ENCODE results near the gene GULP1. TPM values are rescaled to one million over a fixed set of nuclear protein-coding genes. Genes with fewer than 3 reads are reported as not detected.
"Not testable (repeated sequence)": the region's sequence is repeated elsewhere in the genome, so short reads cannot be mapped to it uniquely, and the experiment has no call there.

Gene GULP1
- total RNA-seq, 1 donor from 2014 or later = 21.9 TPM

DNA sequence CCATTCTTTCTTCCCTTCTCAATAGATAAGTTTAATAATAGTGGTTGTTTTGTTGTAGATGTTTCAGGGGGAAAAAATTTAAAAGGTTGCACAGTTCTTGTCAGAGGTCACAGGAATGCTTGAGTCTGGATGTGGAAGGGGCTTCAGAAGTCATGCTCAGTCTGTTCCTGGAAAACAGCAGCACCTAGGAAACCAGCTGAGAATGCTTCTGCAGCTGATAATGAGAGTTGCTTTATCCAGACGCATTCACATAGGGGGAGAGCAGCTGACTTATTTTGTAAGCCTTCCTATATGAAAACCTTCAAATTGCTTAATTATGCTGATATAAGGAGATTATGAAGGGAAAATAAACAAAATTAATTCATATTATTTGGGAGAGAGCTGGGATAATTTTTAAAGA is 235.5 kb downstream of the GULP1 start:
- H3K27me3 ChIP-seq (ENCODE audit: control insufficient read depth in 3 of 3, insufficient read depth in 3 of 3, low read length in 3 of 3) = no peaks in the 10 kb centered on the region
- no peaks in the 10 kb centered on the region for H3K4me1 ChIP-seq (ENCODE audit: control insufficient read depth in 3 of 3, insufficient read depth in 3 of 3, low read length in 3 of 3)
- H3K36me3 ChIP-seq (ENCODE audit: control insufficient read depth in 3 of 3, insufficient read depth in 3 of 3, low read length in 3 of 3) = no peaks in the 10 kb centered on the region
- no peak overlapping the region for H3K27ac ChIP-seq (ENCODE audit: low read depth, low read length)
- no peaks in the 10 kb centered on the region for H3K9me3 ChIP-seq (ENCODE audit: control insufficient read depth in 3 of 3, low read length in 3 of 3)
- peak overlapping the region in 1 of 3 donors; percentile 4 for H3K9ac ChIP-seq (ENCODE audit: low read depth in 1 of 3, low read length in 3 of 3)
- H3K4me3 ChIP-seq (ENCODE audit: low read length in 3 of 3) = peak overlapping the region in 1 of 3 donors; percentile 14

DNA sequence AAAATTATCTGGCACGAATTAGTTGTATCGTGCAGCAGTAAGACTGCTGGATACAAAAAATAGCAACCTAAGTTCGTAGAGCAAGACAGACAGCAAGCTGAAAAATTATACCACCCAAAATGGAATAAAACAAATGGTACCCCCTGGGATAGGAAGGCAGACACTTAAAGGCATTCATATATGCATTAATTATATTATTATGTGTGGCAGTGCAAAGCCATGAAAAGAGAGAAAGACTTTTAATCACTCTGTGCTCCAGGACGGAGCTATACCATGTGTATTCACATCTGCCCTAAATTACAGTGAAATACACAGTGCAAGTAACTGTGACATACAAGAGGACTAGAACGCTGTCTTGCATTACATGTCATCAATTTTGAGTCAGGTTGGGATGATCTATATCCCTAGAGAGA is 235.9 kb downstream of the GULP1 start:
- H3K27ac ChIP-seq (ENCODE audit: low read depth, low read length) = no peak overlapping the region
- no peaks in the 10 kb centered on the region for H3K27me3 ChIP-seq (ENCODE audit: control insufficient read depth in 3 of 3, insufficient read depth in 3 of 3, low read length in 3 of 3)
- no peaks in the 10 kb centered on the region for H3K36me3 ChIP-seq (ENCODE audit: control insufficient read depth in 3 of 3, insufficient read depth in 3 of 3, low read length in 3 of 3)
- H3K9ac ChIP-seq (ENCODE audit: low read depth in 1 of 3, low read length in 3 of 3) = peak overlapping the region in 1 of 3 donors; percentile 4
- H3K4me1 ChIP-seq (ENCODE audit: control insufficient read depth in 3 of 3, insufficient read depth in 3 of 3, low read length in 3 of 3) = no peaks in the 10 kb centered on the region
- H3K4me3 ChIP-seq (ENCODE audit: low read length in 3 of 3) = peak overlapping the region in 1 of 3 donors; percentile 14
- no peaks in the 10 kb centered on the region for H3K9me3 ChIP-seq (ENCODE audit: control insufficient read depth in 3 of 3, low read length in 3 of 3)

DNA sequence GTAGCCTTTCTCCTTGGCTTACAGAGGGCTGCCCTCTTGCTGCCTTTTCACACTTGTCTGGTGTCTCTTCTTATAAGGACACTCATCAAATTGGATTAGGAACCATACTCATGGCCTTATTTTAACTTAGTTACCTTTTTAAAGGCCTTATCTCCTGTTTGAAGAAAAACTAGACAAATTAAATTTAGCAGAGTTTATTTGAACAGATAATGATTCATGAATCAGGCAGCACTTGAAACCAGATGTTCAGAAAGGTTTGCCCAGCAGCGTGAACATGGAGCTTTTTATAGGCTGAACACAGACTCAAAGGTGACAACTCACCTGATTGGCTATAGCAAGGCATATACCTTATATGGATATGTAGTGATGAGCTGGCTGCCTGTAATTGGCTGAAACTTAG is 238.0 kb downstream of the GULP1 start:
- H3K36me3 ChIP-seq (ENCODE audit: control insufficient read depth in 3 of 3, insufficient read depth in 3 of 3, low read length in 3 of 3) = no peaks in the 10 kb centered on the region
- H3K9me3 ChIP-seq (ENCODE audit: control insufficient read depth in 3 of 3, low read length in 3 of 3) = no peaks in the 10 kb centered on the region
- no peak overlapping the region for H3K4me3 ChIP-seq (ENCODE audit: low read length in 3 of 3)
- no peaks in the 10 kb centered on the region for H3K4me1 ChIP-seq (ENCODE audit: control insufficient read depth in 3 of 3, insufficient read depth in 3 of 3, low read length in 3 of 3)
- no peaks in the 10 kb centered on the region for H3K27me3 ChIP-seq (ENCODE audit: control insufficient read depth in 3 of 3, insufficient read depth in 3 of 3, low read length in 3 of 3)
- H3K9ac ChIP-seq (ENCODE audit: low read depth in 1 of 3, low read length in 3 of 3) = no peak overlapping the region
- H3K27ac ChIP-seq (ENCODE audit: low read depth, low read length) = no peak overlapping the region

DNA sequence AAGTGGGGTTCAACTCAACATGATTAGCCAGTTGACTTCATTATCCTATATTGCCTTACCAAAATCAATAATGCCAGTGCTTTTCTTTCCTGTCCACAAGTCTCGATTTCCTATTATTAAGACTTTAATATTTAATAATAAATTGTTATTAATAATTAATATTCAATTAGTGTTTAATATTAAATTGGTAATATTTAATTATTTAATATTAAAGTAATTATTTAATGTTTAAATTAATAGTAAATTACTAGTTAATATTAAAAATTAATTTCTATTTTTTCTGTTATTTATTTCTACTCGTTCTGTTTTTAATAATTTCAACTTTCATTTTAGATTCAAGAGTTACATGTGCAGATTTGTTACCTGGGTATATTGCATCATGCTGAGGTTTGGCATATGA is 243.2 kb downstream of the GULP1 start:
- H3K27ac ChIP-seq (ENCODE audit: low read depth, low read length) = no peak overlapping the region
- H3K27me3 ChIP-seq (ENCODE audit: control insufficient read depth in 3 of 3, insufficient read depth in 3 of 3, low read length in 3 of 3) = no peaks in the 10 kb centered on the region

DNA sequence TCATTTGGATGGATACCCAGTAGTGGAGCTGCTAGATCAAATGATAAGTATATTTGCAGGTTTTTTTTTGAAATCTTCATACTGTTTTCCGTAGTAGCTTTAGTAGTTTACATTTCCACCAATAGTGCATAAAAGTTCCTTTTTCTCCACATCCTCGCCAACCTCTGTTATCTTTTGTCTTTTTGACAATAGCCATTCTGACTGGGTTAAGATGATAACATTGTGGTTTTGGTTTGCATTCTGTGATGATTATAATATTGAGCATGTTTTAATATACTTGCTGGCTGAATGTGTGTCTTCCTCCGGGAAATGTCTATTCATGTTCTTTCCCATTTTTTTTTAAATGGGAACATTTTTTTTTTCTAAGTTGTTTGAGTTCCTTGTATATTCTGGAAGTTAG is 260.0 kb downstream of the GULP1 start:
- Histone ChIP-seq H3K27ac (ENCODE audit: low read depth, low read length) (no peak overlapping the region), H3K4me1 (ENCODE audit: control insufficient read depth in 3 of 3, insufficient read depth in 3 of 3, low read length in 3 of 3) (no peaks in the 10 kb centered on the region), H3K4me3 (ENCODE audit: low read length in 3 of 3) (no peak overlapping the region), H3K36me3 (ENCODE audit: control insufficient read depth in 3 of 3, insufficient read depth in 3 of 3, low read length in 3 of 3) (no peaks in the 10 kb centered on the region), H3K27me3 (ENCODE audit: control insufficient read depth in 3 of 3, insufficient read depth in 3 of 3, low read length in 3 of 3) (no peaks in the 10 kb centered on the region), H3K9me3 (ENCODE audit: control insufficient read depth in 3 of 3, low read length in 3 of 3) (no peaks in the 10 kb centered on the region), H3K9ac (ENCODE audit: low read depth in 1 of 3, low read length in 3 of 3) (no peak overlapping the region)

More for the DNA sequence above, 243.2 kb downstream of the GULP1 start:
- no peaks in the 10 kb centered on the region for H3K36me3 ChIP-seq (ENCODE audit: control insufficient read depth in 3 of 3, insufficient read depth in 3 of 3, low read length in 3 of 3)
- no peaks in the 10 kb centered on the region for H3K9me3 ChIP-seq (ENCODE audit: control insufficient read depth in 3 of 3, low read length in 3 of 3)
- no peak overlapping the region for H3K9ac ChIP-seq (ENCODE audit: low read depth in 1 of 3, low read length in 3 of 3)
- no peaks in the 10 kb centered on the region for H3K4me1 ChIP-seq (ENCODE audit: control insufficient read depth in 3 of 3, insufficient read depth in 3 of 3, low read length in 3 of 3)
- H3K4me3 ChIP-seq (ENCODE audit: low read length in 3 of 3) = no peak overlapping the region

DNA sequence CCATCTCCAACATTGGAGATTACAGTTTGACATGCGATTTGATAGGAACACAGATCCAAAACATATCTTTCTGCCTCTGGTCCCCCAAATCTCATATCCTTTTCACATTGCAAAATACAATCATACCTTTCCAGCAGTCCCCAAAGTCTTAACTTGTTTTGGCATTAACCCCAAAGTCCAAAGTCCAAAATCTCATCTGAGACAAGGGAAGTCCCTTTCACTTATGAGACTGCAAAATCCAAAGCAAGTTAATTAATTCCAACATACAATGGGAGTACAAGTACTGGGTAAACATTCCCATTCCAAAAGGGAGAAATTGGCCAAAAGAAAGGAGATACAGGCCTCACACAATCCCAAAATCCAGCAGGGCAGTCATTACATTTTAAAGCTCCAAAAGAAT is 265.4 kb downstream of the GULP1 start:
- H3K9me3 ChIP-seq (ENCODE audit: control insufficient read depth in 3 of 3, low read length in 3 of 3) = no peaks in the 10 kb centered on the region
- H3K27me3 ChIP-seq (ENCODE audit: control insufficient read depth in 3 of 3, insufficient read depth in 3 of 3, low read length in 3 of 3) = no peaks in the 10 kb centered on the region
- no peaks in the 10 kb centered on the region for H3K4me1 ChIP-seq (ENCODE audit: control insufficient read depth in 3 of 3, insufficient read depth in 3 of 3, low read length in 3 of 3)
- H3K4me3 ChIP-seq (ENCODE audit: low read length in 3 of 3) = no peak overlapping the region
- H3K27ac ChIP-seq (ENCODE audit: low read depth, low read length) = no peak overlapping the region
- H3K36me3 ChIP-seq (ENCODE audit: control insufficient read depth in 3 of 3, insufficient read depth in 3 of 3, low read length in 3 of 3) = no peaks in the 10 kb centered on the region
- no peak overlapping the region for H3K9ac ChIP-seq (ENCODE audit: low read depth in 1 of 3, low read length in 3 of 3)

DNA sequence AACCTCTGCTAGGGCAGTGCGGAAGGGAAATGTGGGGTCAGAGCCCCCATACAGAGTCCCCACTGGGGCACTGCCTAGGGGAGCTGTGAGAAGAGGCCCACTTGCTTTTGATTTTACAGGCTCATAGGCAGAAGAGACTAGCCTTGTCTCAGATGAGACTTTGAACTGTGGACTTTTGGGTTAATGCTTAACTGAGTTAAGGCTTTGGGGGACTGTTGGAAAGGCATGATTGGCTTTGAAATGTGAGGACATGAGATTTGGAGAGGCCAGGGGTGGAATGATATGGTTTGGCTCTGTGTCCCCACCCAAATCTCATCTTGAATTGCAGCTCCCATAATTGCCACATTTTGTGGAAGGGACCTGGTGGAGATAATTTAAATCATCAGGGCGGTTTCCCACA is 267.8 kb downstream of the GULP1 start:
- not testable (repeated sequence) for H3K9ac ChIP-seq (ENCODE audit: low read depth in 1 of 3, low read length in 3 of 3)

DNA sequence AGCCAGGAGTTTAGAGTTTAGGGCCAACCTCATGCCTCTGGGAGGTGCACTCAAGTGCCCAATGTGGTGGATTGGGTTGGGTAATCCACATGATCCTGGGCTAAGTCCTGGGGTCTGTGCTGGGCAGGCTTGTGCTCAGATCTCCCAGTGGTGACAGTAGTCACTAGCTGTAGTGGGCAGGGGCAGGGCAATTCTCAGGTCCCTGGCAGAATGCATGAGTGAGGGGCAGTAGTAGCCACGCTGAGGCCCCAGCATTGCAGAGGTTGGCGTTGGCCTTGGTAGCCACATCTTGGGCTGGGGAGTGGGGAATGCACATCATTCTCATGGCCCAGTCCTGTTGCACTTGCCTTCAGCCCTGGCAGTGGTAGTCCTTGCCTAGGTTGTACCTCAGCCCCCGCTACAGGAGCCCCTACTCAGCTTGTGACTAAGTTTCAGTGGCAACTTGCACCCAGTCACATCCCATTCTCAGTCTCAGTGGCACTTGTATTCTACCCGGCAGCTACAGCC is 269.9 kb downstream of the GULP1 start:
- Histone ChIP-seq H3K27me3 (ENCODE audit: control insufficient read depth in 3 of 3, insufficient read depth in 3 of 3, low read length in 3 of 3) (no peaks in the 10 kb centered on the region), H3K9ac (ENCODE audit: low read depth in 1 of 3, low read length in 3 of 3) (no peak overlapping the region), H3K9me3 (ENCODE audit: control insufficient read depth in 3 of 3, low read length in 3 of 3) (no peaks in the 10 kb centered on the region), H3K4me1 (ENCODE audit: control insufficient read depth in 3 of 3, insufficient read depth in 3 of 3, low read length in 3 of 3) (no peaks in the 10 kb centered on the region), H3K27ac (ENCODE audit: low read depth, low read length) (no peak overlapping the region), H3K36me3 (ENCODE audit: control insufficient read depth in 3 of 3, insufficient read depth in 3 of 3, low read length in 3 of 3) (no peaks in the 10 kb centered on the region), H3K4me3 (ENCODE audit: low read length in 3 of 3) (no peak overlapping the region)

More for the DNA sequence above, 267.8 kb downstream of the GULP1 start:
- not testable (repeated sequence) for H3K4me3 ChIP-seq (ENCODE audit: low read length in 3 of 3); H3K36me3 ChIP-seq (ENCODE audit: control insufficient read depth in 3 of 3, insufficient read depth in 3 of 3, low read length in 3 of 3); H3K27me3 ChIP-seq (ENCODE audit: control insufficient read depth in 3 of 3, insufficient read depth in 3 of 3, low read length in 3 of 3); H3K4me1 ChIP-seq (ENCODE audit: control insufficient read depth in 3 of 3, insufficient read depth in 3 of 3, low read length in 3 of 3); H3K27ac ChIP-seq (ENCODE audit: low read depth, low read length); H3K9me3 ChIP-seq (ENCODE audit: control insufficient read depth in 3 of 3, low read length in 3 of 3)

DNA sequence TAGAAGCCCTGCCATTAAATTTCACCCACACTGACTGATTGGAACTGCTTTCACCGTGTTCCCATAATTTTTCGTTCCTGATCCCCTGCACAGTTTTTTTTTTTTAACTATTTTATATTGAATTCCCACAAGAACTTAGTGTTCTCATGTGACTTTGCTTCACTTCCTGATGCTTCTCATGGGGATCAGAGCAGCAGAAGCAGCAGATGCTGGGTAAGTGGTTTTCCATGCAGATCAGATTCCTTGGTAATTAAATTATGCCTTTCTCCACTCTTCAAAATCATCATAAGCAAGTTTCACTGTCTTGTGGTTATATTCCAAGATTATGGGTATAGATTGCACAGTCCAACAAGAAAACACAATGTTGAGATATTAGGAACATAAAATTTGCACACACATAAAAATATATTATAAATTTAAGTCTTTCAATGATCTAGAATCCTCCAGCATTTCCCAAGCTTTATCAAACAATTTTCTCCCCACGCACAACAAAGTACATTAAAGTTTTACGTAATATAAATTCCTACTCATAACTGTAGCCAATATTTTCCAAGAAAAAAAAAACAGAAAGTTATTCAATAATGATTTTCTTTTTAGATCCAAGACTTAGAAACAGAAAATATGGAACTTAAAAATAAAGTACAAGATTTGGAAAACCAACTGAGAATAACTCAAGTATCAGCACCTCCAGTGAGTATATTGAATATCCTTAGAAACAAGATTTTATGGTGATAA is 277.9 kb downstream of the GULP1 start:
- H3K9me3 ChIP-seq (ENCODE audit: control insufficient read depth in 3 of 3, low read length in 3 of 3) = no peaks in the 10 kb centered on the region

DNA sequence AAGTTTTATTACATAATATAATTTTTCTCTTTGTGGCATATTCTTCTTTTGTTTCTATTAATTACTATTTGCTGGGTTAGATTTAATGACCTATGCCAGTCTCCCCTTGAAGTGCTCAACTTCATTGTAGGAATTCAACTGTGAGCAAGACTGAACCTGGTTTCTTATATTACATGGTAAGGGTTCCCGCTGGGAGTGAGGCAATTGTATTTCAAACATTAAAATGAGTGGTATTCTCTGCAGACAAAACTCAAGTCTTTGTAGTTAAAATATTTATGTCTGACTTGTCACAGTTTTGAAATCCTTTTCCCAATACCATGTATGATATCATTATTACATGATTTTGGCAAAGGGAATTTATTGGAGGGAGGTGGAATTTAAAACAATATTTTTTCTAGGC is 278.7 kb downstream of the GULP1 start:
- H3K36me3 ChIP-seq (ENCODE audit: control insufficient read depth in 3 of 3, insufficient read depth in 3 of 3, low read length in 3 of 3) = no peaks in the 10 kb centered on the region
- H3K9ac ChIP-seq (ENCODE audit: low read depth in 1 of 3, low read length in 3 of 3) = no peak overlapping the region
- no peaks in the 10 kb centered on the region for H3K4me1 ChIP-seq (ENCODE audit: control insufficient read depth in 3 of 3, insufficient read depth in 3 of 3, low read length in 3 of 3)
- H3K27me3 ChIP-seq (ENCODE audit: control insufficient read depth in 3 of 3, insufficient read depth in 3 of 3, low read length in 3 of 3) = no peaks in the 10 kb centered on the region
- no peak overlapping the region for H3K27ac ChIP-seq (ENCODE audit: low read depth, low read length)
- no peaks in the 10 kb centered on the region for H3K9me3 ChIP-seq (ENCODE audit: control insufficient read depth in 3 of 3, low read length in 3 of 3)
- no peak overlapping the region for H3K4me3 ChIP-seq (ENCODE audit: low read length in 3 of 3)

More for the DNA sequence above, 277.9 kb downstream of the GULP1 start:
- Histone ChIP-seq H3K4me3 (ENCODE audit: low read length in 3 of 3) (no peak overlapping the region), H3K27me3 (ENCODE audit: control insufficient read depth in 3 of 3, insufficient read depth in 3 of 3, low read length in 3 of 3) (no peaks in the 10 kb centered on the region), H3K4me1 (ENCODE audit: control insufficient read depth in 3 of 3, insufficient read depth in 3 of 3, low read length in 3 of 3) (no peaks in the 10 kb centered on the region), H3K27ac (ENCODE audit: low read depth, low read length) (peak overlapping the region; percentile 25), H3K9ac (ENCODE audit: low read depth in 1 of 3, low read length in 3 of 3) (no peak overlapping the region), H3K36me3 (ENCODE audit: control insufficient read depth in 3 of 3, insufficient read depth in 3 of 3, low read length in 3 of 3) (no peaks in the 10 kb centered on the region)

All from skeletal muscle tissue (tissue), 4 donors.